WTC11 (cell line): ENCODE results near the gene DNLZ.

Experiments used
- ATF2 ChIP-seq: sonication (generic); formaldehyde crosslinking; IDR thresholded peaks from 2 replicates; pipeline ENCODE4 v1.8.1; 2022; ENCODE audit warnings: low read depth, missing genetic modification reagents, borderline replicate concordance
- ZMAT4 ChIP-seq: fragments of 250-450 bp; sonication (Bioruptor Pico); IDR thresholded peaks from 2 replicates; pipeline ENCODE4 v1.9.0; 2021; ENCODE audit warnings: mild to moderate bottlenecking

GRCh38 chr9:136372006-136372405 is 8.5 kb upstream of the DNLZ start:
- TF ChIP-seq ATF2 (CRISPR knock-in tag) (no peak), ZMAT4 (CRISPR knock-in tag) (no peak)
